ENCODE results near the gene MPP2.

GRCh38 chr17:43879723-43880419 lies 27.5 kb downstream of the MPP2 start:
- no peak for TF ChIP-seq CTCF (conservative IDR thresholded peaks at IDR 0.05; ENCODE audit: low read depth, low read length)
- TF ChIP-seq EZH2 (IDR thresholded peaks at IDR 0.05; ENCODE audit: borderline replicate concordance, low read depth, low read length, poor library complexity, severe bottlenecking): no peak
